Stimulated activated CD8-positive, alpha-beta memory T cell treated with anti-CD3 and anti-CD28 coated beads, Interleukin-4, amount 100 ng/mL, for 1 hour (primary cell): ENCODE results near the gene GRID1.

Experiments used
- DNase-seq, 2 donors: peaks; one replicate each; pipeline ENCODE4 v3.0.0-alpha.2; 2020; ENCODE audit warnings: low read depth in 2 of 2, low spot score in 1 of 2

GRID1 gene

GRCh38 chr10:85916286-85916685 lies 450.3 kb downstream of the GRID1 start:
- DNase-seq: no peak

DNA sequence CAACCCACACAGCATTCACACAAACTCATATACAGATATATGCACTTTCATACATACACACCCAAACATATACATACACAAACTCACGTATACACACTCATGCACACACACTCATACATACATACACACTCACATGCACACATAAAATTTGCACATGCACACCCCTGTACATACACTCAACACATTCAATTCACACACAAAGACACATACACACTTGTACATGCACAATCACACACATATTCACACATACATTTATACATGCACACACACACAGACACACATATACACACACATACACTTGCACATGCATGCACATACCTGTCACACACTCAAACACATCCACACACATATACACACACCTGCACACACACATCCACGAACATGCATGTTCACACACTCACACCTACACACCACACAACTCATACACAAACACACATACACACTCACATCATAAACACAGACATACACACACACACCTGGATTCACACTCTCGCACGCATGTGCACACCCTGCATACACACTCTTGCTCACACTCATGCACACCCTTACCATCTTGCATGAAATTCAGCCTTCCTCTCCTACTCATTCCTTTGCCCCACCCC lies 451.2 kb downstream of the GRID1 start:
- no peak for DNase-seq

DNA sequence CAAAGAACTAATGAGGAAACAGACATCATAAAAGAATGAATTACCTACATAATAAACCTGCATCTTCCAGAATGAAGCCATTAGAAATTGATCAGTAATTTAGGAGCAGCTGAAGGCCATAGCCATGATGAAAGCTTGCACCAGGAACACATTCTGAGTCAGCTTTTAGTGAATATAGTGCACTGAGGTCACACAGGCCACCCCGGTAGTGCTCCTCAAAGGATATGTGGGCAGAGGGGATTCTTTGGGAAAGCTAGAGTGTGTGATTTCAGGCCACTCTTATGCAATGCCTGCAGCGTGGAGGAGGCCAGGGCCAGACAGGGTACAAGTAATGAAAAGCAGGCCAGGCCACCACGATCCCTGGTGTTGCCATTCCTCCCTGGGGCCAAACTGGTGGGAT lies 451.9 kb downstream of the GRID1 start:
- DNase-seq: no peak

GRCh38 chr10:85908462-85908861 lies 458.1 kb downstream of the GRID1 start:
- DNase-seq: no peak

DNA sequence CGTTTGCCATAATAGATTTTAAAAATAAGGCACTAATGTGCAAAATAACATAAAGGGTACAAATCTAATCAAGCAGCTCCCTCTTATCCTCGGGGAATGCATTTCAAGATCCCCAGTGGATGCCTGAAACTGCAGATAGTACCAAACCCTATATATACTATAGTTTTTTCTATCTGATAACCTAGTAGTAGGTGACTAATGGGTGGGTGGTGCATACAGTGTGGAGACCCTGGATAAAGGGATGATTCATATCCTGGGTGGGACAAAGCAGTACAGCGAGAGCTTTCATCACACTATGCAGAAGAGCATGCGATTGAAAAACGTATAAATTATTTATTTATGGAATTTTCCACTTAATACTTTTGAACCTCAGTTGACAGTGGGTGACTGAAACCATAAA lies 464.5 kb downstream of the GRID1 start:
- DNase-seq: no peak

DNA sequence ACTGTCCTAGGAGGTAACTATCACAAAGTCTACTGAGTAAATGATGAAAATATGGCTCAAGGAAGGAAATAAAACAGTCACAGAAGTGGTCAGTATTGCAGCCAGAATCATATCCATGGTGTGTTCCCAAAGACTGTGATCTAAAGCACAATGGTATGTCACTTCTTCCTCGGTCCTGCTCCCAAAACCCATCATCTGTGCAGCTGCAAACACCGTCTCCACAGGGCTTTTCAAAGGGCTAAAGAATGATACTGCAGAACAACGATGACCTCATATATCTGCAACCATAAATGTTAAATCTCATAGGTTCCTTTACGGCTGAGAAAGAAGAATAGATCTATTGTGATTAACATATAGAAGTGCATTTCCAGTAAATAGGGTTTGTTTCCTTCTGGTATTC lies 465.0 kb downstream of the GRID1 start:
- DNase-seq: no peak

DNA sequence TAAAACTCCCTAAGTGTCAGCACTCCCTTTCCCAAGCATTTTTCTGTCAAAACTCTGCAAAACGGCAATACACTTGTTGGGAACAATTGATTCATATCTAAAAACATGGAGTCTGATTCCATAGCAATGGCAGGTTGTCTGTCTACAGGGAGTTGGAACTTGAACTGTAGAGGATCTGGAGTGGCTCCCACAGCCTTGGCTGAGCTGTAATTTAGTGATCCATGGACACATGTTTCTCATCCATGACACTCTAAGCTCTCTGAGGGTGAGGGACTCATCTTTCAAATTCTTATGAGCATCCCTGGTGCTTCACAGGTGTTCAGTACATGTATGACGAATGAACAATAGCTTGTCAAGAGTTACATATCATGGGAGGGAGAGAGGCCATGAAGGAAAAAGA lies 466.1 kb downstream of the GRID1 start:
- no peak for DNase-seq

- DNase-seq: no peak
Observed at GRCh38 chr10:85900061-85900460, 466.5 kb downstream of the GRID1 start.

- no peak for DNase-seq
Observed at GRCh38 chr10:85891472-85891871, 475.1 kb downstream of the GRID1 start.

GRCh38 chr10:85888559-85888958 lies 478.0 kb downstream of the GRID1 start:
- no peak for DNase-seq

DNA sequence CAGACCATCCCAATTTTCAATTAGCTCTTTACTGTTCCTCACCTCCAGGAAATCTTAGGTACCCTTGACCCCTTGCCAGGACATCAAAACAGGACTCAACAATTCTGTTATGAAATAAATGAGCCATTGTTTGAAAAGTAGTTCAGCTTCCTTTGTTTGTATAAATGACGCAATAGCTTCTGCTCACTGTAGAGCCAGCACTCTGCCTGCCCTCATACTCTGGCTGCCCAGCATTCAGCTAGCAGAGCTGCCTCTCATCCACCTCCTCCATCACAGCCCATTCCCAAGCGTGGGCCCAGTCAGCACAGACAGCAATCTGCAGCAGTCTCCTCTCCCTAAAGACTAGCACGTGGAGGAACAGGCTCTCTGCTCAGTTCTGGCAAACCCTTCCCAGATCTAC lies 478.6 kb downstream of the GRID1 start:
- DNase-seq: no peak

- DNase-seq: no peak
Observed at GRCh38 chr10:85874208-85874607, 492.4 kb downstream of the GRID1 start.

- no peak for DNase-seq
Observed at GRCh38 chr10:85873063-85873462, 493.5 kb downstream of the GRID1 start.

DNA sequence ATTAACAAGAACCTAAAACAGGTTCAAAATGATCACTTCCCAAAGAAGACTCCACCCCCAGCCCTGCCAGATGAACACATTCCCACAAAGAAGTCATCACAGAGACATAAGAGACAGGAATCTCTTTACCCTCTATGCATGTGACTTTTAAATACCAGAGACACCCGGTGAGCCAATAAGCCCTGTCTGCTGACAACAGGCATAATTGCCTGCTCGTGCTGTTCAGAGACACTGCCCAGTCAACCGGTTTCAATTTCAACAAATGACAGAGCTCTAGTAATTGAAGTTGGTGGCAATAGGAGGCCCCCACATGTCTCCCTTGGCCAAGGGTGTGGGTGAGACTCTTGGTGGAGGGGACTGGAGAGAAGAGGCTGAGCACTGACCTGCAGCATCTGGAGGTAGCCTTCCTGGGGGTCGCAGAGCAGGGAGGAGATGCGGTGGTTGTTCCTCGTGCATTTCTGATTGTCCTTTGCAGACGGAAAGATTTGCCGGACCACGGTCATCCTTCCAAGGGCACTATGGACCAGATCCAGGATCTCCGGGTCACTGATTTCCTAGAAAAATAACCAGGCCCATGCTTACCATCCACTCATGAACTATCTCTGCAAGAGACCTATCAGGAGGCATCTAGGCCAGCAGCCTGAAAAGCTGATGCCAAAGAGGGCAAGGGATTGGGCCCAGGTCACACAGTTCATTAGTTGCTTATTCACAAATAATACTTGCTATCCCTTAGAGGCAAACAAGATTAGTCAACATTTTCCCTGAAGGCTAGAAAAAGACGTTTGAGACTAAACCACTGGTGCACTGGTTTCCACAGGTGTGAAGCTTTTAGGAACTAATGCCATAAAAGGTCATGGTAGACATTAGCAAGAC lies 497.7 kb downstream of the GRID1 start:
- DNase-seq: no peak

DNA sequence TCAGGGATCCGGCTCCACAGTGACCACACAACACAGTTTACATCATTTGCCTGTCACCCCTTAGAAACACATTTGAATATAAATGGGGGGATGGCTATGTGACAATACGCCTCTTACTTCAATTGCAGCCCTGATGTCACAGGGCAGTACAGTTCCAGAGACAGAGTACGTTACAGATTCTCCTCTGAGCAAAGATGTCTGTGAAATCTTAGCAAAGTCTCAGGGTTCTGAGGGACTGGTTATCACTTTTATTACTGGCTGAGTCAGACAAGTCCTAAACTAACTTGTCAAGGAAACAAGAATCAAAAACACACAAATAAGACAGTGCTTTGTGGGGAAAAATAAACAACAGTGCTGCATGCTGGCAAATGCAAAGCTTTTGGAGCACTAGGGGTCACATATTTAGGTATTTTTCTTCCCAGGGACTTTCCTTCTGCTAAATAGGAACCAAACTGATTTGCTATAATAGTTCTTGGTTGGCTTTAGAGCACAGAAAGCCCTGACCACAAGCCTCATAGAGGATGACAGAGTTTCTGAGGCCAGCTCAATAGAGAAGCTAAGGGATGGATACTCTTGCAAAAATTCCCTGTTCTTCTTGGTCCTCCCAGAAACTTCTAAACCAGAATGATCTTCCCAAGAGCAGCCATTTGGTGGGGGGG lies 501.6 kb downstream of the GRID1 start:
- DNase-seq: no peak

- no peak for DNase-seq
Observed at GRCh38 chr10:85864173-85864549, 502.4 kb downstream of the GRID1 start.

DNA sequence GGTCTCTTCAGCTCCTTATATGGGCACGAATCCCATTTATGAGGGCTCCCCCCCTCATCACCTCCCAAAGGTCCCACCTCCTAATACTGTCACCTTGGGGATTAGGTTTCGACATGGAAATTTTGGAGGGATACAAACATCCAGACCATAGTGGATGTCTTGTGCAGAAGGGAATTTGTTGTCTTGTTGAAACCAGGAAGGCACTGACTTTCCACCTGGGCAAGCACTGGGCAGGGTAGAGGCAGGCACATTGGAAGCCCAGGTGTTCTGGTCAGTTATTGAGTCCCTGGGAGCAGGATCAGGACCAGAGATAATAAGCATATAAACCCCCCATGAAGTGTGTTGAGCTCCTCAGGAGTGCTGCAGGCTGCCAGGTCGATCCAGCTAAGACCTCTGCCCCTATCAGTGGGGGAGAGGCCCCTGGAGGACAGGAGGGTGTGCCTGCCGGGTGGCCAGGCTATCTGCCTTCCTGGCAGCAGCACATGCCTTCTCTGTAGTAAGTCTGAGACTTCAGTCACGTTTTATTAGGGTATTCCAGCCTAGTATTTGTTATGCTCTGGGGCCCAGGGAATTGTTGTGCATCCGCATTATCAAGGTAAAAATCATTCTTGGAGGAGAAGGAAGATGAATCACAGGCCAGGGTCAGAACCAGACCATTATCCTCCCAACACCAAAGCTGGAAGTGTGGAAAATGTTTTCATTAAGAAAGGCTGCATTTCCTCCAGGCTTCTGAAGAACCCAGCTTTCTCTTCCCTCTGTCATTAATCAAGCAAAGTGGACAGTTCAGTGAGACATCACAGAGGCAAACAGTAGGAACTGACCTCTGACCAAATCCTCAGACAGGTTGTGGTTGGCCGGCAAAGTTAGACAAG lies 503.1 kb downstream of the GRID1 start:
- DNase-seq: no peak

GRCh38 chr10:85862771-85863170 lies 503.8 kb downstream of the GRID1 start:
- DNase-seq: no peak

DNA sequence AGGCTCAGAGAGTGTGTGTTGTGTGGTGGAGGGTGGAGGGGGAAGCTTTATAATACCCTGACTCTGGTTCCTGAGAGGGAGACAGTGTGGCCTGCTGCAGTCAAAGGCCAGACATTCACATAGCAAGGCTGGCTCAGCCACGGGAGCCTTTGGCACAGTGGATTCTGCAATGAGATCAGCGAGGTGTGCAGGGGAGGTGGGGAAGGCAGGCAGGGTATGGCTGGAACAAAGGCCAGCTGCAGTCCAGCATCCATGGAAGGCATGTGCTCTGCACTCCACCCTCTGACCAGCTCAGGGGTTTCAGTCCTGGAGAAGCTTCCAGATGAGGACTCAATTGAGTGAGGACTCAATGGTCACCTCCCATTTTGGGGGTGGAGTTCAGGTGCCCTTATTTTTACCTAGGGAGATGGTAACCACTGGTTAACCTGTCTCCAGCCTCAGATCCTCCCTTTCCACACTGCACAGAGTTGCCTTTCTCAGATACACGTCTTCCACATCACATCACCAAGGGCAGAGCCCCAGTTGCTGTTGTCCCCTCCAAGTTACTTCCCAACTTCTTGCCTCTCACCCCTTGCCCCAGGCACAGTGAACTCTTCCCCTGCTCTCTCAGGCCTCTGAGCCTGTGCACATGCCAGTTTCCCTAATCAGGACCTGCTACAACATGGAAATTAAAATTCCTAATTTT lies 504.9 kb downstream of the GRID1 start:
- DNase-seq: no peak

DNA sequence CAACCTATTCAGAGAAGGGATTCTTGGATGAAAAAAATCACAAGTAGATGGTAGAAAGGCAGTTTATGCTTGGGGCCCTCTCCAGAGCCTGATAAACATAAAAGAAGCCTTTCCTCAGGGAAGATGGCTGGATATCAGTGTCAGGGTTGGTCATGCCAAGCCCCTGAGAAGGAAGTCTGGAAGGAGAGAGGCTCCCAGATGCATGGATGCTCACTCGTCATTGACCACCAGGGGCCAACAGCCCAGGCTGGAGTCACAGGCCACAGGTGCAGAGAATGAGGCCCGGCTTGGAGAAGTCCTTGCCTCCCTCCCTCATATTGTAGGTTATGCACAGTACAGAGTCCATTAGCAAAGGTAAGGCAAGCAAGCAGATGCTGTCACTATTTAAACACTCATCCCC lies 506.7 kb downstream of the GRID1 start:
- no peak for DNase-seq
